HUES6 (cell line): ENCODE data around the gene TH.

Source experiments
- H3K27ac ChIP-seq: 2 replicates; pipeline ENCODE4 v1.7.0; 2013; ENCODE audit warnings: low read depth, mild to moderate bottlenecking, low read length, inconsistent platforms
- H3K27me3 ChIP-seq: 2 replicates; pipeline ENCODE4 v1.6.1; 2013; ENCODE audit warnings: low read length; ENCODE audit not compliant: control insufficient read depth, insufficient read depth
- H3K36me3 ChIP-seq: 2 replicates; pipeline ENCODE4 v1.6.1; 2013; ENCODE audit warnings: low read length; ENCODE audit not compliant: control insufficient read depth, insufficient read depth
- H3K4me1 ChIP-seq: 2 replicates; pipeline ENCODE4 v1.6.1; 2013; ENCODE audit warnings: low read length; ENCODE audit not compliant: control insufficient read depth, insufficient read depth
- H3K4me3 ChIP-seq: 2 replicates; pipeline ENCODE4 v1.5.1; 2013; ENCODE audit warnings: low read depth, low read length
- H3K9ac ChIP-seq: one replicate; pipeline ENCODE4 v1.6.1; 2013; ENCODE audit warnings: mild to moderate bottlenecking, low read length
- H3K9me3 ChIP-seq: 2 replicates; pipeline ENCODE4 v1.6.1; 2013; ENCODE audit warnings: low read depth, low read length; ENCODE audit not compliant: control insufficient read depth, insufficient read depth

Gene TH

GRCh38 chr11:2171591-2172003, at the start of gene TH:
Gene TH (minus strand): TSS chr11:2171815. CDS start chr11:2171786, 29 bp downstream.
- Histone ChIP-seq H3K4me3 (no peak within 1 kb of the TSS), H3K27me3 (peaks cover 7% of the 10 kb centered on the region), H3K36me3 (no peaks in the 10 kb centered on the region), H3K4me1 (peaks cover 3% of the 10 kb centered on the region; the same call in 1 of the 2 replicates), H3K27ac (no peak within 1 kb of the TSS), H3K9ac (no peak within 1 kb of the TSS), H3K9me3 (no peaks in the 10 kb centered on the region; the same call in 1 of the 2 replicates)

GRCh38 chr11:2221024-2221423, 49.4 kb upstream of the TH start:
- Histone ChIP-seq H3K27me3 (peaks cover 9% of the 10 kb centered on the region), H3K36me3 (no peaks in the 10 kb centered on the region), H3K4me3 (no peak overlapping the region), H3K4me1 (no peaks in the 10 kb centered on the region; the same call in 1 of the 2 replicates), H3K27ac (no peak overlapping the region), H3K9ac (no peak overlapping the region), H3K9me3 (peaks cover 11% of the 10 kb centered on the region; the same call in 1 of the 2 replicates)

GRCh38 chr11:2220173-2220771, 48.7 kb upstream of the TH start:
- no peak overlapping the region for H3K27ac ChIP-seq
- H3K27me3 ChIP-seq: peaks cover 9% of the 10 kb centered on the region
- H3K36me3 ChIP-seq: no peaks in the 10 kb centered on the region
- no peaks in the 10 kb centered on the region; the same call in 1 of the 2 replicates for H3K4me1 ChIP-seq
- H3K9ac ChIP-seq: no peak overlapping the region
- no peak overlapping the region for H3K4me3 ChIP-seq
- H3K9me3 ChIP-seq: peaks cover 11% of the 10 kb centered on the region; the same call in 1 of the 2 replicates

- Histone ChIP-seq H3K9me3 (peaks cover 6% of the 10 kb centered on the region; the same call in 1 of the 2 replicates), H3K36me3 (no peaks in the 10 kb centered on the region), H3K9ac (no peak overlapping the region), H3K4me1 (no peaks in the 10 kb centered on the region; the same call in 1 of the 2 replicates), H3K4me3 (no peak overlapping the region), H3K27ac (no peak overlapping the region), H3K27me3 (peaks cover 9% of the 10 kb centered on the region)
Measured at GRCh38 chr11:2219318-2220017, 47.9 kb upstream of the TH start.

- Histone ChIP-seq H3K4me3 (no peak overlapping the region), H3K4me1 (peaks cover 10% of the 10 kb centered on the region), H3K27me3 (peaks cover 9% of the 10 kb centered on the region), H3K36me3 (no peaks in the 10 kb centered on the region), H3K9me3 (0 out of 2 replicates have a peak, but pooled peaks cover 4% of the 10 kb centered on the region), H3K9ac (no peak overlapping the region), H3K27ac (no peak overlapping the region)
Measured at GRCh38 chr11:2218031-2218633, 46.5 kb upstream of the TH start.

GRCh38 chr11:2217211-2218030, 45.8 kb upstream of the TH start:
- Histone ChIP-seq H3K9me3 (0 out of 2 replicates have a peak, but pooled peaks cover 4% of the 10 kb centered on the region), H3K27ac (no peak overlapping the region), H3K4me1 (peaks cover 16% of the 10 kb centered on the region; the same call in 1 of the 2 replicates), H3K4me3 (no peak overlapping the region), H3K36me3 (no peaks in the 10 kb centered on the region), H3K9ac (no peak overlapping the region), H3K27me3 (peaks cover 6% of the 10 kb centered on the region; the same call in 1 of the 2 replicates)

GRCh38 chr11:2216400-2217064, 44.9 kb upstream of the TH start:
- H3K4me1 ChIP-seq: peaks cover 17% of the 10 kb centered on the region; the same call in 1 of the 2 replicates
- H3K27me3 ChIP-seq: peaks cover 4% of the 10 kb centered on the region; the same call in 1 of the 2 replicates
- no peak overlapping the region for H3K4me3 ChIP-seq

GRCh38 chr11:2215561-2216399, 44.2 kb upstream of the TH start:
- Histone ChIP-seq H3K36me3 (no peaks in the 10 kb centered on the region), H3K27me3 (peaks cover 4% of the 10 kb centered on the region; the same call in 1 of the 2 replicates), H3K9me3 (0 out of 2 replicates have a peak, but pooled peaks cover 2% of the 10 kb centered on the region), H3K4me3 (no peak overlapping the region), H3K9ac (no peak overlapping the region), H3K4me1 (peaks cover 17% of the 10 kb centered on the region; the same call in 1 of the 2 replicates), H3K27ac (no peak overlapping the region)

More at GRCh38 chr11:2216400-2217064, 44.9 kb upstream of the TH start:
- Histone ChIP-seq H3K36me3 (no peaks in the 10 kb centered on the region), H3K27ac (no peak overlapping the region), H3K9ac (no peak overlapping the region), H3K9me3 (0 out of 2 replicates have a peak, but pooled peaks cover 4% of the 10 kb centered on the region)

GRCh38 chr11:2215230-2215560, 43.6 kb upstream of the TH start:
- Histone ChIP-seq H3K36me3 (no peaks in the 10 kb centered on the region), H3K9ac (no peak overlapping the region), H3K27ac (no peak overlapping the region), H3K4me1 (peaks cover 17% of the 10 kb centered on the region; the same call in 1 of the 2 replicates), H3K27me3 (peaks cover 4% of the 10 kb centered on the region; the same call in 1 of the 2 replicates), H3K9me3 (no peaks in the 10 kb centered on the region), H3K4me3 (no peak overlapping the region)
